Measurements from ENCODE around the gene PRSS56.

The PRSS56 gene

DNA sequence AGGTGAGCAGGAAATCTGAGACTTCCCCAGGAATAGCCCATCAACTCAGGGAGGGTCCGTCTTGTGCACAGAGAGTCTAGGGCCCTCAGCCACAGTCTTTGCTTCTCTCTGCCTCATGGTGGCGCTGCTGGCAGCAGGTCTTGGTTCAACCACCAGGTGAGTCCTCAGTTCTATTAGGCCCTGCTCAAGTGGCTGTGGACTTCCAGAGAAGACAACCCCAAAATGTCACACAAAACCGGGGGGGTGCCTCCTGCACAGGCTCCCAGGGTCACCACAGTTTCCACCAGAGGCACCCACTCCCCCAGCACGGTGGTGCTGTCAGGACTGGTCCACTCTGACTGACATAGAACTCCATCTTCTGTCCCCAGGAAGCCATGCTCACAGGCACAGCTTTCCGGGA is 16.9 kb downstream of the PRSS56 start:
- peaks cover 2% of the 10 kb centered on the region for H3K4me1 ChIP-seq (ENCODE audit: control insufficient read depth, insufficient read depth, low read length, poor library complexity, severe bottlenecking)
- H3K4me3 ChIP-seq (ENCODE audit: extremely low read depth, insufficient read depth, low read length, poor library complexity, severe bottlenecking), result no peak overlapping the region
- peaks cover 5% of the 10 kb centered on the region for H3K9me3 ChIP-seq (ENCODE audit: control insufficient read depth, low read length)
- no peaks in the 10 kb centered on the region for H3K36me3 ChIP-seq (ENCODE audit: control insufficient read depth, insufficient read depth, low read length)
- 62 to 79% methylated on average over 3 to 4 of the region's 5 CpGs for WGBS, 2 experiments (ENCODE audit: insufficient coverage in 2 of 2)
- no peak overlapping the region for H3K27ac ChIP-seq (ENCODE audit: low read depth, low read length, severe bottlenecking)

DNA sequence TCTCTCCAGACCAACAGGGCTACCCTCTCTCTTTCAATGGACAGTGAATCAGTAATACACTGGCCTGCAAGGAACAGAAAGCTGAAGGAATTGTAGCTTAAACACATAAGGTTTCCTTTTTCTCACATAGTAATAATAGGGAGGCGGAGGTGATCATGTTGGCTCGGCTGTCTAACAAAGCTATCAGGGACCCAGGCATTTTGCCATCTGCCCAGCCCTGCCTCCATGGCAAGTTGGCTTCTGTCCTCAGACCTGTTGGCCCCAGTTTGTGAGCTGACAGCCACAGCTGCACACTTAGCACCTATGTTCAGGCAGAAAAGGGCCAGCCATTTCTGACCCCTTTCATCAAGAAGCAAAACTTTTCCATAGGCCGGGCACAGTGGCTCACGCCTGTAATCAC is 17.3 kb downstream of the PRSS56 start:
- Histone ChIP-seq H3K27ac (ENCODE audit: low read depth, low read length, severe bottlenecking) (no peak overlapping the region), H3K9me3 (ENCODE audit: control insufficient read depth, low read length) (peaks cover 5% of the 10 kb centered on the region)
- WGBS, 2 experiments (ENCODE audit: insufficient coverage in 2 of 2), result 94 to 95% methylated on average over 2 of the region's 4 CpGs

DNA sequence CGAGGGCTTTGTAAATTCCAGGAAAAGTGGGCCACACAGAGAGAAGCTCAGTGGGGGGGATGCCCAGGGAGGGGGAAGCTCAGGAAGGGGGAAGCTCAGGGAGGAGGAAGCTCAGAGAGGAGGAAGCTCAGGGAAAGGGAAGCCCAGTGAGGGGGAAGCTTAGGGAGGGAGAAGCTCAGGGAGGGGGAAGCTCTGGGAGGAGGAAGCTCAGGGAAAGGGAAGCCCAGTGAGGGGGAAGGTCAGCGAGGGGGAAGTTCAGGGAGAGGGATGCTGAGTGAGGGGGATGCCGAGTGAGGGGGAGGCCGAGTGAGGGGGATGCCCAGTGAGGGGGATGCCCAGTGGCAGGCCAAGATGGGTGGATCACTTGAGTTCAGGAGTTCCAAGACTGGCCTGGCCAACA is 18.5 kb downstream of the PRSS56 start:
- Histone ChIP-seq H3K9me3 (ENCODE audit: control insufficient read depth, low read length) (peaks cover 5% of the 10 kb centered on the region), H3K36me3 (ENCODE audit: control insufficient read depth, insufficient read depth, low read length) (no peaks in the 10 kb centered on the region), H3K27ac (ENCODE audit: low read depth, low read length, severe bottlenecking) (no peak overlapping the region), H3K4me1 (ENCODE audit: control insufficient read depth, insufficient read depth, low read length, poor library complexity, severe bottlenecking) (peaks cover 2% of the 10 kb centered on the region), H3K4me3 (ENCODE audit: extremely low read depth, insufficient read depth, low read length, poor library complexity, severe bottlenecking) (no peak overlapping the region)
- 33 to 45% methylated on average over 1 to 2 of the region's 4 CpGs for WGBS, 2 experiments (ENCODE audit: insufficient coverage in 2 of 2)

More for the DNA sequence above, 17.3 kb downstream of the PRSS56 start:
- Histone ChIP-seq H3K36me3 (ENCODE audit: control insufficient read depth, insufficient read depth, low read length) (no peaks in the 10 kb centered on the region), H3K4me1 (ENCODE audit: control insufficient read depth, insufficient read depth, low read length, poor library complexity, severe bottlenecking) (peaks cover 2% of the 10 kb centered on the region), H3K4me3 (ENCODE audit: extremely low read depth, insufficient read depth, low read length, poor library complexity, severe bottlenecking) (no peak overlapping the region)

DNA sequence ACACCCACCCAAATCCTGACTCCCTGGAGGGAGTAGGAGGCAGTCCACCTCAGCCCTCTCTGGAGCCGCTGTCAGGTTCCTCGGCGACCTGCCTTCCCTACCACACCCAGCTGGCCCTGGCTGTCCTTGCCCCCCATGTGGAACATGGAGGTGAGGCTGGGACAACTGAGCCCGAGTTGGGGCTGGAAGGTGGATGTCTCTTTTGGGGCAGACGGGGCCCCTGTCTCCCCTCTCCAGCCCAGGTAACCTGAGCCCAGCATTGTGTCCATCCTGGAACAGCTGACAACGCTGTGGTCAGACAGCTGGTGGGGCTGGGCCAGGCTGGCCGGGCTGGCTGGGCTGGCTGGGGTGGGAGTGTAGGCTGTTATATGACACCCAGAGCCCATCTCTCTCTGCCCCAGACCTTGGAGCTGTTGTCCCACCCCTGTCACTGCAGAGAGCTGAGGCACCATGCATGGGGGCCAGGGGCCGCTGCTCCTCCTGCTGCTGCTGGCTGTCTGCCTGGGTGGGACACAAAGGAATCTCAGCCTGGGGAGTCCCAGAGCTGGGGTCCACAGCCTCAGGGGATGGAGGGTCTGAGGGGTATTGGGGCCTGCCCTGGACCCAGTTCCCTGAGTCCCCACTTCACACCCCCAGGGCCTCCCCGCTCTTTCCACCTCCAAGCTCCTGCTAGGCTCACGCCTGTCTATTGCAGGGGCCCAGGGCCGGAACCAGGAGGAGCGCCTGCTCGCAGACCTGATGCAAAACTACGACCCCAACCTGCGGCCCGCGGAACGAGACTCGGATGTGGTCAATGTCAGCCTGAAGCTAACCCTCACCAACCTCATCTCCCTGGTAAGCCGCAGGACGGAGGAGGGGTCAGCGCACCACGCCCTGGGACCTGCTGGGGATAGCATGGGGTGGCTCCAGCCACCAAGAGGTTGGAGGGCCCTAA is 19.4 kb downstream of the PRSS56 start, which contains the start of gene CHRNG:
Gene CHRNG, plus strand, starts transcription at position 395 of the 934 bp plus-strand sequence. Its CDS starts 56 bp downstream, at position 451.
- H3K9me3 ChIP-seq (ENCODE audit: control insufficient read depth, low read length), result peaks cover 5% of the 10 kb centered on the region
- no peak within 1 kb of the TSS for H3K27ac ChIP-seq (ENCODE audit: low read depth, low read length, severe bottlenecking)
- H3K4me3 ChIP-seq (ENCODE audit: extremely low read depth, insufficient read depth, low read length, poor library complexity, severe bottlenecking), result no peak within 1 kb of the TSS
- H3K36me3 ChIP-seq (ENCODE audit: control insufficient read depth, insufficient read depth, low read length), result no peaks in the 10 kb centered on the region
- H3K4me1 ChIP-seq (ENCODE audit: control insufficient read depth, insufficient read depth, low read length, poor library complexity, severe bottlenecking), result peaks cover 2% of the 10 kb centered on the region
- WGBS, 2 experiments (ENCODE audit: insufficient coverage in 2 of 2), result 86% methylated on average over 14 to 17 of the region's 23 CpGs

DNA sequence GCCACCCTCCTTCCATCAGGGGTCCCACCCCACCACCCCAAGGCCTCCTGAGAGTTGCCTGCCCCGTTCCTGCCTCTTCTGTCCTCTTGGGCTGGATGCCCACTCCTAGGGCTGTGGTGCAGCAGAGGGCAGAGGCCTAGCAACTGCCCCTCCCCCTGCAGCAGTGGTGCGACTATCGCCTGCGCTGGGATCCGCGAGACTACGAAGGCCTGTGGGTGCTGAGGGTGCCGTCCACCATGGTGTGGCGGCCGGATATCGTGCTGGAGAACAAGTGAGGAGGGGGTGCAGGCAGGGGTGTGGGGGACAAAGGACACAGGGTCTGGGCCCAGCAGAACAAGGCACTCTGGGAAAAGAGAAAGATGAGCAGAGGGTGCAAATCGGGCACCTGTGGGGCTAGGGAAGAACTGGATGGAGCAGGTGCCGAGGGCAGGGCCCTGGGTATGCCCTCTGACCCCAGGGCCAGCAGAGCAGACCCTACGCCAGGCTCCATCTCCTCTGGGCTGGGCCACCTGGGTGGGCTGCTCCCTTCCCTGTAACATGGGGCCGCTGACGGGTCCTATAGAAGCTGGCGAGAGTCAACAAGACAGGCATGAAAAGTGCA is 20.4 kb downstream of the PRSS56 start:
- Histone ChIP-seq H3K4me3 (ENCODE audit: extremely low read depth, insufficient read depth, low read length, poor library complexity, severe bottlenecking) (no peak overlapping the region), H3K4me1 (ENCODE audit: control insufficient read depth, insufficient read depth, low read length, poor library complexity, severe bottlenecking) (peaks cover 2% of the 10 kb centered on the region), H3K27ac (ENCODE audit: low read depth, low read length, severe bottlenecking) (no peak overlapping the region), H3K9me3 (ENCODE audit: control insufficient read depth, low read length) (peaks cover 5% of the 10 kb centered on the region), H3K36me3 (ENCODE audit: control insufficient read depth, insufficient read depth, low read length) (no peaks in the 10 kb centered on the region)
- 93 to 96% methylated on average over 15 to 17 of the region's 17 CpGs for WGBS, 2 experiments (ENCODE audit: insufficient coverage in 2 of 2)

DNA sequence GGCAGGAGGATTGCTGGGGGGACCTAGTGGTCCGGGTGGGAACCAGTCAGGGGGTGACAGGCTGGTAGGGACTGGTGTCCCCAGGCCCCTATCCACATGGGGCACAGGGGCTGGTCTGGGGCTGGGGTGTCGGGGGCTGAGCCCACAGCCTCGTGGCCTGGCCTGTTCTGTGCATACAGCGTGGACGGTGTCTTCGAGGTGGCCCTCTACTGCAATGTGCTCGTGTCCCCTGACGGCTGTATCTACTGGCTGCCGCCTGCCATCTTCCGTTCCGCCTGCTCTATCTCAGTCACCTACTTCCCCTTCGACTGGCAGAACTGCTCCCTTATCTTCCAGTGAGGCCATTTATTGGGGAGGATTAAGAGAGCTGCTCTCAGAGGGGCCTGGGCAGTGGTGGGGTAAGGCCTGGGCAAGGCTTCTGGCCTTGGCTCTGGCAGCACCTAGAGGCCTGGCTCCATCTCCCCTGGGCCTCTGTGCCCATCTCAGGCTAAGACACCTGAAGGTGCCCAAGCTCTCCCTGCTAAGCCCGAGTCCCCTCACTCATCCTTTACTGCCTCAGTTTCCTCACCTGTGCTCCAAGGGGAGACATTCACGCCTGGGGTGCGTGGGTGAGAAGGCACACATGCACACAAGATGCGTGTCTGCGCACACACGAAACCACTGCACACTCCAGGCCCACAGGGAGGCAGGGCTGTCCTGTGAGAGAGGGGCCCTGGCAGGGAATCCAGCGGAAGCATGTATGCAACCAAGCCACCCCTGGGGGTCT is 21.2 kb downstream of the PRSS56 start:
- peaks cover 1% of the 10 kb centered on the region for H3K36me3 ChIP-seq (ENCODE audit: control insufficient read depth, insufficient read depth, low read length)
- peaks cover 2% of the 10 kb centered on the region for H3K4me1 ChIP-seq (ENCODE audit: control insufficient read depth, insufficient read depth, low read length, poor library complexity, severe bottlenecking)
- whole genome bisulfite sequencing, 2 experiments (ENCODE audit: insufficient coverage in 2 of 2), result 93% methylated on average over 14 to 18 of the region's 19 CpGs
- no peak overlapping the region for H3K4me3 ChIP-seq (ENCODE audit: extremely low read depth, insufficient read depth, low read length, poor library complexity, severe bottlenecking)
- H3K9me3 ChIP-seq (ENCODE audit: control insufficient read depth, low read length), result no peaks in the 10 kb centered on the region
- no peak overlapping the region for H3K27ac ChIP-seq (ENCODE audit: low read depth, low read length, severe bottlenecking)

DNA sequence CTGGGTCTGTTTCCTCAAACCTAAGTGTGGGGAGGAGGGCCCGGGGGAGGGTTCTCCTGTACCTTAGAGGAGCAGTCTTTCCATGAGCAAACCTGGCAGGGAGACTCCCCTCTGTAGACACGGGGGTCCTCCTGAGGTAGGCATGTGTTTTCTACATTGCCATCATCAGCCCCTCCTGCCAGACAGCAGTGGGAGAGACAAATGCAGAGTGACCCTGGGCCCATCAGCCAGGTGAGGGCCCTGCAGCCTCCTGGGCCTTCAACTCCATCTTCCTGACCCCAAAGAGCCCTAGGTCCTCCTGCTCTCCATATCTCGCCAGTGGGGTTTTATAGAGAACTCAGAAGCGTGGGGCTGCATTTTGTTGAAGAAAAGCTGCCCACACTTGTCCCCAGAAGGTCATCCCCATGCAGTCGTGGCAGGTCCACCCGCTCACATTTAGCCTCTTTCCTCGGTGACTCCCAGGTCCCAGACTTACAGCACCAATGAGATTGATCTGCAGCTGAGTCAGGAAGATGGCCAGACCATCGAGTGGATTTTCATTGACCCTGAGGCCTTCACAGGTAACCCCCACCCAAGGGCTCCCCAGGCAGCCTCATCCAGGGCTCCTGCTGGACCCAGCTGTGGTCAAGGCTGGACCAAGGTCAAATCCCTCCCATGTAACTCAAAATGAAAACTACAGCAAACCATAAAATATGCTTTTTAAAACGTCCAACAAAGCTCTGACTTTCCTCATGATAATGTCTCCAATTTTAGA is 21.9 kb downstream of the PRSS56 start:
- Histone ChIP-seq H3K9me3 (ENCODE audit: control insufficient read depth, low read length) (no peaks in the 10 kb centered on the region), H3K36me3 (ENCODE audit: control insufficient read depth, insufficient read depth, low read length) (peaks cover 9% of the 10 kb centered on the region), H3K4me3 (ENCODE audit: extremely low read depth, insufficient read depth, low read length, poor library complexity, severe bottlenecking) (no peak overlapping the region), H3K27ac (ENCODE audit: low read depth, low read length, severe bottlenecking) (no peak overlapping the region), H3K4me1 (ENCODE audit: control insufficient read depth, insufficient read depth, low read length, poor library complexity, severe bottlenecking) (peaks cover 2% of the 10 kb centered on the region)
- 81 to 87% methylated on average over 7 to 9 of the region's 9 CpGs for WGBS, 2 experiments (ENCODE audit: insufficient coverage in 2 of 2)

DNA sequence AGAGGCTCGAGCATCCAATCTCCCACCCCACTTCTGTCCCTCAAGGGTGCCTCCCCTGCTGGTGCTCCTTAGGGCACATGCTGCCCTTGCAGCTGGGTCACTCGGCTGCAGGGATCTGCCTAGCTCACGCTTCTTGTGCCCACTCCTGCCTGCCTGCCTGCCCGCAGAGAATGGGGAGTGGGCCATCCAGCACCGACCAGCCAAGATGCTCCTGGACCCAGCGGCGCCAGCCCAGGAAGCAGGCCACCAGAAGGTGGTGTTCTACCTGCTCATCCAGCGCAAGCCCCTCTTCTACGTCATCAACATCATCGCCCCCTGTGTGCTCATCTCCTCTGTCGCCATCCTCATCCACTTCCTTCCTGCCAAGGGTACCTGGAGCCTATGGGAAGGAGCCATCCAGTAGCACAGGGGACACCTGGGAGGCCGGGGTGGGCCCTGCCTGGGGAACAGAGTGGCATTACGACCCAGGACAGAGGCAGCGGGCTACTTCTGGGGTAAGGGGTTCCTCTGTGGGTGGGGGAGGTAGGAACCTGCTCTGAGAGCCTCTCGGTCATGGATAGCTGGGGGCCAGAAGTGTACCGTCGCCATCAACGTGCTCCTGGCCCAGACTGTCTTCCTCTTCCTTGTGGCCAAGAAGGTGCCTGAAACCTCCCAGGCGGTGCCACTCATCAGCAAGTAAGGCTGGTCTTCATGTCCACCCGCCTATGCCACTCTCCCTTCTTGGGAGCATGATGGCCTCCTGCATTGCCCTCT is 22.7 kb downstream of the PRSS56 start:
- WGBS, 2 experiments (ENCODE audit: insufficient coverage in 2 of 2), result 94 to 95% methylated on average over 18 to 20 of the region's 20 CpGs
- Histone ChIP-seq H3K36me3 (ENCODE audit: control insufficient read depth, insufficient read depth, low read length) (peaks cover 15% of the 10 kb centered on the region), H3K4me1 (ENCODE audit: control insufficient read depth, insufficient read depth, low read length, poor library complexity, severe bottlenecking) (peaks cover 2% of the 10 kb centered on the region), H3K9me3 (ENCODE audit: control insufficient read depth, low read length) (no peaks in the 10 kb centered on the region), H3K27ac (ENCODE audit: low read depth, low read length, severe bottlenecking) (no peak overlapping the region), H3K4me3 (ENCODE audit: extremely low read depth, insufficient read depth, low read length, poor library complexity, severe bottlenecking) (no peak overlapping the region)

DNA sequence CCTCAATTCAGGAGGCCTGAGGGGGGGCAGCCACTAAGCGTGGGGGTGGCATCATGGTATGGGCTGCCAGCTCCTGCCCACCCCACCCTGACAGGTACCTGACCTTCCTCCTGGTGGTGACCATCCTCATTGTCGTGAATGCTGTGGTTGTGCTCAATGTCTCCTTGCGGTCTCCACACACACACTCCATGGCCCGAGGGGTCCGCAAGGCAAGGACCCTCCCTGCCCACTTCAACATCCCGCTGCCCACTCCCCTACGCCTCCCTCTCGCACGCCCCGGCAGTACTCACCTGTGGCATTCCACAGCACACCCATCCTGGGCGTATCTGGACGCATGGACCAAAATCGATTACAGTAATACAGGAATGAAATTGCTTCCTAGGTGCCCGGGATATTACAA is 23.3 kb downstream of the PRSS56 start:
- Histone ChIP-seq H3K4me1 (ENCODE audit: control insufficient read depth, insufficient read depth, low read length, poor library complexity, severe bottlenecking) (peaks cover 2% of the 10 kb centered on the region), H3K36me3 (ENCODE audit: control insufficient read depth, insufficient read depth, low read length) (peaks cover 21% of the 10 kb centered on the region)
- 97 to 100% methylated on average over 12 to 13 of the region's 14 CpGs for WGBS, 2 experiments (ENCODE audit: insufficient coverage in 2 of 2)

More for the DNA sequence above, 23.3 kb downstream of the PRSS56 start:
- Histone ChIP-seq H3K4me3 (ENCODE audit: extremely low read depth, insufficient read depth, low read length, poor library complexity, severe bottlenecking) (no peak overlapping the region), H3K27ac (ENCODE audit: low read depth, low read length, severe bottlenecking) (no peak overlapping the region), H3K9me3 (ENCODE audit: control insufficient read depth, low read length) (no peaks in the 10 kb centered on the region)
